Stimulated activated CD8-positive, alpha-beta memory T cell treated with anti-CD3 and anti-CD28 coated beads, Interleukin-12 subunit alpha, Interleukin-12 subunit beta, amount 100 ng/mL, for 1 hour (primary cell): ENCODE measurements around the gene MAP3K20.
"Not testable (repeated sequence)": the region's sequence is repeated elsewhere in the genome, so short reads cannot be mapped to it uniquely, and the experiment has no call there.

ENCODE experiments used
- DNase-seq: peaks from one replicate; pipeline ENCODE4 v3.0.0-alpha.2; 2020; ENCODE audit warnings: low read depth

MAP3K20 gene

GRCh38 chr2:173204316-173204715 lies 128.7 kb downstream of the MAP3K20 start:
- no peak for DNase-seq

DNA sequence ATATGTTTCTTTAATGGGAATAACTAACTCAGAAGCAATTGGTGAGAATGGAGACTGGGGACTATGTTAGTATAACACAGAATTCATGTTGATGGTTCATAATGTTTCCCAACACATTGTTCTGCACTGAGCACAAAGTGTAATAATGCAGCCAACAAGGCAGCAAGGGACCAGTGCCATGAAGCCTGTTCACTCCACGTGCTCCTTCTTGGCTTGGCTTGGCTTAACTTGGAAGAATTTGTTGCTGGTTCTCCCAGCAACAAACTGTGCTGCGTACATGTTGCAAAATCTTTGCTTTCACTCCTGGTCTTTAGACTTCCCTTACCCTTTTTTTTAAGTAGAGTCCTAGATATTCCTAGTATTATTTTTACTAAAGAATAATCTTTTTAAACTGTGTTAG lies 129.7 kb downstream of the MAP3K20 start:
- DNase-seq, result no peak

- DNase-seq, result not testable (repeated sequence)
Observed at GRCh38 chr2:173207124-173207523, 131.5 kb downstream of the MAP3K20 start.

- DNase-seq, result peak; percentile 25
Observed at GRCh38 chr2:173210270-173211196, 134.9 kb downstream of the MAP3K20 start.

- DNase-seq, result no peak
Observed at GRCh38 chr2:173213181-173213580, 137.5 kb downstream of the MAP3K20 start.

DNA sequence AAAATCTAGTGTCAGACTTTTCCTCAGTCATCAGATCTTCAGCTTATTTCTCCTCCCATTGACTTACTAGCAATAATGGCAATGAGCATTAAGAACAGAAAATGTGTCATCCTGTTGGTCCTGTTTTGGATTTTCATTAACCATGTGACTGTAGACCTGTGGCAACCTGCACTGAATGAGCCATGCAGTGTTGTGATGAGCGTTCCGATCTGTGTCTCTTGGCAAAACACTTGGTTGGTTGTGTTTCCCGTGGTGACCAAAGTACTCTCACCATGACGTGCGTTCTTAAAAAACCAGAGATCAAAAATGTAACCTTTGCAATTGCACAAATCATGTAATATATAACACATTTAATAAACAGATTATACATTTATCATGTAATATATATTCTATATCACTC lies 138.6 kb downstream of the MAP3K20 start:
- DNase-seq, result no peak

- no peak for DNase-seq
Observed at GRCh38 chr2:173215316-173215715, 139.7 kb downstream of the MAP3K20 start.

GRCh38 chr2:173216051-173216450 lies 140.4 kb downstream of the MAP3K20 start:
- DNase-seq, result no peak

GRCh38 chr2:173216668-173217067 lies 141.0 kb downstream of the MAP3K20 start:
- DNase-seq, result no peak

- DNase-seq, result no peak
Observed at GRCh38 chr2:173217116-173217840, 141.6 kb downstream of the MAP3K20 start.

DNA sequence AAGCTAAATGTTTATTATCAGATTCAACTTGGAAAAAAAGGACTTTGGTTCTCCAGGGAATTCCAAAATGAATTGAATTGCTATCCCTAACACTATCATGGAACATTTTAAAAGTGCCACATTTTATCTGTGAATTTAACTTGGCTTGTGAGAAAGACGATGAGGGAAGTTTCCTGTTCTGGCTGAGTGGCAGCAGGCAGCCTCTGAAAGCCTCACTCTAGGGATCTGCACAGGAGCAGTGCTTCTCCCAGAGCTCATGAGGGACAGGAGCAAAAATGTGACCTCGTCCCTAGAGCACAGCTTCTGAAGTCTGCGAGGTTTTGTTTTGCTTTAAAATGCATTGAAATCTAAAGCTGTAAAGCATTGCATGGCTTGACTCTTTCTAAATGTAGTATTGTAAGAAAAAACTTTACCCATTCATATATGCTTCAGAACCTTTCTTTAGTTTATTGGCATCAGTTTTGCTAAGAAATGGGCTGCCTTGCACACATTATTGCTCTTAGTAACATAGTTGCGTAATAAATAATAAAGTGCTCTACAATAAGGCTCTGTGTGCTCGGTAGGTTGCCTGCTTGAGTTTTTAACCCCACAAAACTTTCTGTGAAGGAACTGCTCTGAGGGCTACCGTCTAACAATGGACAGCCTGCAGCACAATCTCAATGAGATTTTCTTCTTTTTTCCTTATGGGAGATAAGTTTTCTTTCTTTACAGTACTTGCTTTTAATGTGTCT lies 142.8 kb downstream of the MAP3K20 start:
- no peak for DNase-seq

DNA sequence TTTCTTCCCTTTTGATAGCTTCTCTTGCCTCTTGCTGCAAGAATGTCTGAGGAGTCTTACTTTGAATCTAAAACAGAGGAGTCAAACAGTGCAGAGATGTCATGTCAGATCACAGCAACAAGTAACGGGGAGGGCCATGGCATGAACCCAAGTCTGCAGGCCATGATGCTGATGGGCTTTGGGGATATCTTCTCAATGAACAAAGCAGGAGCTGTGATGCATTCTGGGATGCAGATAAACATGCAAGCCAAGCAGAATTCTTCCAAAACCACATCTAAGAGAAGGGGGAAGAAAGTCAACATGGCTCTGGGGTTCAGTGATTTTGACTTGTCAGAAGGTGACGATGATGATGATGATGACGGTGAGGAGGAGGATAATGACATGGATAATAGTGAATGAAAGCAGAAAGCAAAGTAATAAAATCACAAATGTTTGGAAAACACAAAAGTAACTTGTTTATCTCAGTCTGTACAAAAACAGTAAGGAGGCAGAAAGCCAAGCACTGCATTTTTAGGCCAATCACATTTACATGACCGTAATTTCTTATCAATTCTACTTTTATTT lies 145.6 kb downstream of the MAP3K20 start:
- DNase-seq, result no peak

DNA sequence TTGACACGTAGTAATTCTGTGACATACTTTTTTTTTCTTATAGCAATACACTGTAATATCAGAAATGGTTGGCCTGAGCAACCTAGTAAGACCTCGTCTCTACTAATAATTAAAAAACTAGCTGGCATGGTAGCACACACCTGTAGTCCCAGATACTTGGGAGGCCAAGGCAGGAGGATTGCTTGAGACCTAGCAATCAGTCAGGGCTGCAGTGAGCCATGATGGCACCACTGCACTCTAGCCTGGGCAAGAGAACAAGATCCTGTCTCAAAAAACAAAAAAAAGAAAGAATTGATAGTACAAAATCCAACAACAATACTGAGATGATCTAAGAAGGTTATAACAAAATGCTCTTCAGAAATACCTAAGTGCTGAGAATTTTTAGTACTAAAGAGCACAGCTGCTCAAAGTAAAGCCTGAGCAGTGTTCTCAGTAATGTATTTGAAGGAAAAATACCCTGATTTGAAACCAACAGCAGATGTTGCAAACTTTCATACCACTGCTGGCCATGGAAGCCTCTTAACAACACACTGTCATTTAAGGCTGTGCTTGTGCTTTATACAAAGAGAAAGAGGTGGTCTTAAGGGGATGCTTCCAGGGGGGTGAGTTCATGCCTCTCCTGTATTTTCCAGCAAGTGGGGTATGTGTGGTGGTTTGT lies 146.4 kb downstream of the MAP3K20 start:
- DNase-seq, result no peak

DNA sequence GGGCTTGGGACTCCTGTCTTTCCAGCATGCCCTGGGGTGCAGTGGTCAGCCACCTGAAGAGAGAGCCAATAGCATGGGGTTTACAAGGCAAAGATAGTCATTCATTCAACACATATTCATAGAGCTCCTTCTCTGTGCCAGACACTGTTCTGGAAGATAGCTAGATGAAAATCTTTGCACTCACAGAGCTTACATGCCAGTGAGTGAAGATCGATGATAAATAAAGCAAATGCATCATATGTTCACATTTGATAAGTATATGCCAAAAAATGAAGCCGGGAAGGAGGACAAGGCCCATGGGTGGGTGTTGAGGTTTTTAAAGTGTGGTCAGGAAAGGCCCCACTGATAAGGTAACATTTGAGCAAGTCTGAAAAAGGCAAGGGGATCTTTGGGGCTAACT lies 148.2 kb downstream of the MAP3K20 start:
- DNase-seq, result no peak

- no peak for DNase-seq
Observed at GRCh38 chr2:173226899-173227698, 151.5 kb downstream of the MAP3K20 start.

DNA sequence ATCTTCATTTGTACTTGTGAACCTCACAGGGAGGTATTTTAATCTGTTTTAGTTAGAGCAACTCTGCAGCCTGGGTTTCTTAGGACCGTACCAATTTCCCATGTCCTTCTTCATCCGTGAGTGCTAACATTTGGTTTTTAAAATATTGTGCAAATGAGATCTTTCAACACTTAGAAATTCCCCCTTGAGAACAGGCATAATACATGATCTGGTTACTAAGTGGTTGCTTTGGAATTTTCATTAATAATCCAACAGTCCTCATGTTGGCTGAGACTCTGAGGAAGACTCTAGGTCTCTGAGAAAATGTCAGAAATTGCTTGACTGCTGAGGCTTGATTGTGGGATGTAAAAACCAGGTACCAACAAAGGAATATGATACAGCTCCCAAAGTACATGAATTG lies 153.4 kb downstream of the MAP3K20 start:
- DNase-seq, result no peak

DNA sequence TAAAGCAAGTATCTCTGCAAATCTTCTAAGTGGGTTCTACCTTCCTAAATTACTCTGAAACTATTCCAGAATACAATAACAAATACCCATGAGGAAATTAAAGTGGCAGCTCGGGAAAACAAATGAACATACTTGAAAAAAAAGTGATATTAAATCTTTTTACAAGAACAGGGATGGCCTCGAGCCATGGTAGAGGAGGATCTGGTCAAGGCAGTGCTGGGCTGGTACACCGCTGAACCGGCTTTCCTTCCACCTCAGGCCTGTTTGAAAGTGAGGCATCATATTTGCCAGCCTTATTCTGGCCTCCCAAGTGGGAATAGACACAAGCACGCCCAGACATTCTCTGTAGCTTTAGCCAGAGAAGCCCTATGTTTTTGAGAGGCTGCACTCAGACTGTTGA lies 154.5 kb downstream of the MAP3K20 start:
- DNase-seq, result no peak

- no peak for DNase-seq
Observed at GRCh38 chr2:173231042-173231441, 155.4 kb downstream of the MAP3K20 start.

- no peak for DNase-seq
Observed at GRCh38 chr2:173231465-173231864, 155.8 kb downstream of the MAP3K20 start.

DNA sequence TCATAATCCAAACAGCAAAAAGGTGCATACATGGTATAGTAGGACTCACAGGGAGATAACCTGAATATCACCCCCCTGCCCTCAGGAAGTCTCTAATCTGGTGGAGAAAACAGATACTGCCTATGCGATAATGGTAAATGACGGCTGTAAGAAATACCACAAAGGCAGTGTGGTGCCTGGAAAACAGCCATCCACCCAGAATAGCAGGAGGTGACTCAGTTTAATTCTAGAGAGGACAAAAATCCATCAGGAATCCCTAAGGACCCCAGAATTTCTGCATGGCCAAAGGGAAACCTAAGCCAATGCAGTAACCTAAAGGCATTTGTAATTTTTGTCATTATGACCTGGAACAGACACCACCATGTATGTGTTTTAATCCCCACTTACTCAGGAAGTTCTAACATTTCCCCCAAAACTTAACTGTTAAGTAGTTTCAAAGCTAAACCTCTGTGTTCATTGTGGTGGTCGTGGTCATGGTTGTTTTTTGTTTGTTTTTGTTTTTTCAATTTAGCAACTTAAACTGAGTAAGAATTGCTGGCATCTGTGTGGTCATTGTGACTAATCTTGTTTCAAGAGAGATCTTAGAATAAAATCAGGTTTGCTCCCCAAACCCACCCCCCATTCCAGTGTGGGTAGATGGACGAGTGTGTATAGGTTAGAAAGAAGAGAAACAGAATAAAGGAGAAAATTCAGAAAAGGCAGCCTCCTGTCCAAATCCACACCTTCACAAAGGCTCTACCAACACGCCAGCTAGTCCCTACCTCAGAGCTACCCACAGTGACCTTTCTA lies 157.5 kb downstream of the MAP3K20 start:
- no peak for DNase-seq
